Calu3 (cell line): ENCODE results near the gene OSTN. TPM values are rescaled to one million over a fixed set of nuclear protein-coding genes. Genes with fewer than 3 reads are reported as not detected.
"Not testable (repeated sequence)": the region's sequence is repeated elsewhere in the genome, so short reads cannot be mapped to it uniquely, and the experiment has no call there.

Experiments used
- BruUV-seq: library from RNA; stranded (reverse); fragments of 400-500 nt; replicated peaks from 2 replicates; lab custom pipeline; 2021; lab: Mats Ljungman, UMichigan
- CTCF ChIA-PET: fragments of 300-600 bp; sonication (Branson Sonifier 250); formaldehyde crosslinking; loops from one replicate; lab custom pipeline; 2022; ENCODE audit warnings: antibody characterized with exemption; lab: Charles Lee
- DNase-seq: peaks from one replicate; pipeline ENCODE4 v3.0.0; 2022
- H3K27ac Mint-ChIP-seq: one replicate; pipeline ENCODE4 v1.8.0; 2022; ENCODE audit warnings: mixed read lengths; ENCODE audit not compliant: unreplicated experiment
- H3K27me3 Mint-ChIP-seq: one replicate; pipeline ENCODE4 v1.8.0; 2022; ENCODE audit warnings: mixed read lengths; ENCODE audit not compliant: unreplicated experiment
- H3K36me3 Mint-ChIP-seq: one replicate; pipeline ENCODE4 v1.8.0; 2022; ENCODE audit warnings: mild to moderate bottlenecking, moderate library complexity, mixed read lengths; ENCODE audit not compliant: insufficient read depth, unreplicated experiment
- H3K4me1 Mint-ChIP-seq: one replicate; pipeline ENCODE4 v1.8.0; 2022; ENCODE audit warnings: mild to moderate bottlenecking, low read depth, mixed read lengths; ENCODE audit not compliant: unreplicated experiment
- H3K4me3 Mint-ChIP-seq: one replicate; pipeline ENCODE4 v1.8.0; 2022; ENCODE audit warnings: mild to moderate bottlenecking, low read depth, moderate library complexity, mixed read lengths; ENCODE audit not compliant: unreplicated experiment
- H3K9me3 Mint-ChIP-seq: one replicate; pipeline ENCODE4 v1.8.0; 2022; ENCODE audit warnings: low read depth, mixed read lengths; ENCODE audit not compliant: unreplicated experiment
- CTCF ChIP-seq: fragments of 200-600 bp; IDR thresholded peaks from one replicate; pipeline ENCODE4 v1.8.0; 2022; ENCODE audit warnings: antibody characterized with exemption; ENCODE audit not compliant: unreplicated experiment
- intact Hi-C: fragments of 100-400 bp; cut with micrococcal nuclease; formaldehyde crosslinking; loops from one replicate; pipeline ENCODE4 v1.10.0; 2022; ENCODE audit not compliant: unreplicated experiment
- total RNA-seq: library from RNA; stranded (reverse); gene quantifications from 2 replicates; pipeline ENCODE4 v1.2.3, GENCODE V29; 2022

OSTN gene
- total RNA-seq, 1 experiment from 2014 or later = not detected

- CTCF ChIA-PET = no interaction called here
- Mint-ChIP-seq H3K27ac (no peak overlapping the region), H3K4me1 (no peaks in the 10 kb centered on the region), H3K9me3 (no peaks in the 10 kb centered on the region), H3K36me3 (no peaks in the 10 kb centered on the region), H3K27me3 (no peaks in the 10 kb centered on the region), H3K4me3 (no peak overlapping the region)
- TF ChIP-seq CTCF = no peak
- intact Hi-C loops = no loop called here
- no peak for DNase-seq
- no TSS peak for BruUV-seq
Observed at GRCh38 chr3:191170097-191170496, 28.9 kb upstream of the OSTN start.

GRCh38 chr3:191175102-191175501 is 23.9 kb upstream of the OSTN start:
- H3K4me3 Mint-ChIP-seq = no peak overlapping the region
- no peaks in the 10 kb centered on the region for H3K27me3 Mint-ChIP-seq
- DNase-seq = no peak
- H3K36me3 Mint-ChIP-seq = no peaks in the 10 kb centered on the region
- CTCF ChIA-PET = no interaction called here
- H3K4me1 Mint-ChIP-seq = no peaks in the 10 kb centered on the region
- H3K9me3 Mint-ChIP-seq = peaks cover 4% of the 10 kb centered on the region
- H3K27ac Mint-ChIP-seq = no peak overlapping the region
- TF ChIP-seq CTCF = no peak
- intact Hi-C loops = no loop called here
- BruUV-seq = no TSS peak

- no TSS peak for BruUV-seq
- CTCF ChIA-PET = no interaction called here
- Mint-ChIP-seq H3K36me3 (no peaks in the 10 kb centered on the region), H3K4me3 (no peak overlapping the region), H3K27ac (no peak overlapping the region), H3K4me1 (no peaks in the 10 kb centered on the region), H3K27me3 (no peaks in the 10 kb centered on the region), H3K9me3 (peaks cover 4% of the 10 kb centered on the region)
- TF ChIP-seq CTCF = no peak
- intact Hi-C loops = no loop called here
- DNase-seq = no peak
Observed at GRCh38 chr3:191176038-191176785, 22.8 kb upstream of the OSTN start.

- H3K36me3 Mint-ChIP-seq, H3K27me3 Mint-ChIP-seq, H3K9me3 Mint-ChIP-seq, BruUV-seq, H3K4me1 Mint-ChIP-seq, DNase-seq, intact Hi-C loops, H3K4me3 Mint-ChIP-seq, H3K27ac Mint-ChIP-seq: not testable (repeated sequence)
- CTCF ChIA-PET = interaction anchor here (1.0 kb wide), 1 partner anchor 41 kb away, joined by 3 read pairs; no protein-coding TSS in a partner anchor
Observed at GRCh38 chr3:191185382-191185781, 13.7 kb upstream of the OSTN start.

GRCh38 chr3:191188246-191188645 is 10.8 kb upstream of the OSTN start:
- H3K36me3 Mint-ChIP-seq, intact Hi-C loops, BruUV-seq, H3K9me3 Mint-ChIP-seq, H3K4me3 Mint-ChIP-seq, DNase-seq, H3K4me1 Mint-ChIP-seq, H3K27me3 Mint-ChIP-seq, H3K27ac Mint-ChIP-seq: not testable (repeated sequence)
- CTCF ChIA-PET = interaction anchor here (0.6 kb wide), 1 partner anchor 24 kb away, joined by 3 read pairs; no protein-coding TSS in a partner anchor

- H3K4me3 Mint-ChIP-seq, BruUV-seq, H3K27ac Mint-ChIP-seq, H3K4me1 Mint-ChIP-seq, H3K36me3 Mint-ChIP-seq, intact Hi-C loops, H3K27me3 Mint-ChIP-seq, DNase-seq, H3K9me3 Mint-ChIP-seq: not testable (repeated sequence)
- CTCF ChIA-PET = interaction anchor here (0.6 kb wide), 1 partner anchor 11 kb away, joined by 3 read pairs; no protein-coding TSS in a partner anchor
Observed at GRCh38 chr3:191192270-191192669, 6.8 kb upstream of the OSTN start.
